GM18498 (cell line): ENCODE data around the gene PLK5.
"Not testable (repeated sequence)": the region's sequence is repeated elsewhere in the genome, so short reads cannot be mapped to it uniquely, and the experiment has no call there.

Experiments used
- ATAC-seq: cut with Tn5 transposase; IDR thresholded peaks from one replicate; pipeline ENCODE4 v1.9.1; 2021; ENCODE audit warnings: mild to moderate bottlenecking, moderate library complexity; ENCODE audit not compliant: unreplicated experiment

Gene PLK5

GRCh38 chr19:1491114-1491848 is 32.6 kb upstream of the PLK5 start, which contains the start of gene REEP6:
Gene REEP6, plus strand, starts transcription at chr19:1491181. Its CDS starts 89 bp downstream, at chr19:1491270.
- ATAC-seq = no peak

GRCh38 chr19:1491849-1492170 is 32.1 kb upstream of the PLK5 start:
- ATAC-seq = no peak

- ATAC-seq = no peak
These were observed 31.3 kb upstream of the PLK5 start for GRCh38 chr19:1492474-1493006.

GRCh38 chr19:1494115-1494815 is 29.6 kb upstream of the PLK5 start:
- ATAC-seq = no peak

GRCh38 chr19:1495051-1495798 is 28.7 kb upstream of the PLK5 start:
- ATAC-seq = no peak

- no peak for ATAC-seq
These were observed 27.8 kb upstream of the PLK5 start for GRCh38 chr19:1495799-1496713.

GRCh38 chr19:1496714-1497577 is 26.9 kb upstream of the PLK5 start:
- no peak for ATAC-seq

- no peak for ATAC-seq
These were observed 26.2 kb upstream of the PLK5 start for GRCh38 chr19:1497578-1498235.

GRCh38 chr19:1499231-1499630 is 24.6 kb upstream of the PLK5 start:
- ATAC-seq = not testable (repeated sequence)

GRCh38 chr19:1501200-1501595 is 22.7 kb upstream of the PLK5 start:
- no peak for ATAC-seq

GRCh38 chr19:1502433-1503088 is 21.3 kb upstream of the PLK5 start:
- no peak for ATAC-seq

GRCh38 chr19:1503089-1503924 is 20.6 kb upstream of the PLK5 start:
- no peak for ATAC-seq

GRCh38 chr19:1503925-1504773 is 19.7 kb upstream of the PLK5 start:
- ATAC-seq = no peak

- ATAC-seq = no peak
These were observed 18.9 kb upstream of the PLK5 start for GRCh38 chr19:1505012-1505411.

GRCh38 chr19:1505991-1506881 is 17.6 kb upstream of the PLK5 start:
- no peak for ATAC-seq

GRCh38 chr19:1507192-1507660 is 16.7 kb upstream of the PLK5 start:
- ATAC-seq = no peak
